ENCODE data around the gene C1R.

Gene C1R

GRCh38 chr12:7072035-7072434 is 20.2 kb downstream of the C1R start:
- H3K4me3 ChIP-seq (ENCODE audit: low read depth, low read length, poor library complexity, severe bottlenecking), result no peak overlapping the region

GRCh38 chr12:7069386-7069785 is 22.9 kb downstream of the C1R start:
- no peak overlapping the region for H2AFZ ChIP-seq (ENCODE audit: low read length)
- no peaks in the 10 kb centered on the region for H3K79me2 ChIP-seq (ENCODE audit: insufficient read depth, low read length)
- H3K4me3 ChIP-seq (ENCODE audit: low read depth, low read length, poor library complexity, severe bottlenecking), result no peak overlapping the region
- peaks cover 3% of the 10 kb centered on the region; the same call in 1 of the 2 replicates for H3K27me3 ChIP-seq (ENCODE audit: insufficient read depth, low read length)
- no peaks in the 10 kb centered on the region for H3K9me3 ChIP-seq (ENCODE audit: low read length)
- H3K4me2 ChIP-seq (ENCODE audit: low read length), result no peak overlapping the region
- H3F3A ChIP-seq (ENCODE audit: insufficient read depth, low read length), result no peaks in the 10 kb centered on the region
- no peak overlapping the region for H3K9ac ChIP-seq (ENCODE audit: low read length)
- H3K27ac ChIP-seq (ENCODE audit: low read depth, low read length, poor library complexity, severe bottlenecking), result no peak overlapping the region
- H4K20me1 ChIP-seq (ENCODE audit: insufficient read depth, low read length), result no peaks in the 10 kb centered on the region
- H3K36me3 ChIP-seq (ENCODE audit: insufficient read depth, low read length), result no peaks in the 10 kb centered on the region
- no peaks in the 10 kb centered on the region for H3K9me2 ChIP-seq (ENCODE audit: low read depth, low read length)
- TF ChIP-seq CTCF (IDR thresholded peaks at IDR 0.05; ENCODE audit: low read length) (no peak), EZH2 (IDR thresholded peaks at IDR 0.05; ENCODE audit: borderline replicate concordance, low read length) (no peak)
- no peaks in the 10 kb centered on the region for H3K4me1 ChIP-seq (ENCODE audit: insufficient read depth, low read length, severe bottlenecking)

More at GRCh38 chr12:7072035-7072434, 20.2 kb downstream of the C1R start:
- Histone ChIP-seq H3K4me2 (ENCODE audit: low read length) (no peak overlapping the region), H3K9me2 (ENCODE audit: low read depth, low read length) (no peaks in the 10 kb centered on the region), H2AFZ (ENCODE audit: low read length) (no peak overlapping the region), H3K4me1 (ENCODE audit: insufficient read depth, low read length, severe bottlenecking) (no peaks in the 10 kb centered on the region), H3K27ac (ENCODE audit: low read depth, low read length, poor library complexity, severe bottlenecking) (no peak overlapping the region), H3F3A (ENCODE audit: insufficient read depth, low read length) (no peaks in the 10 kb centered on the region), H3K79me2 (ENCODE audit: insufficient read depth, low read length) (no peaks in the 10 kb centered on the region), H3K9me3 (ENCODE audit: low read length) (no peaks in the 10 kb centered on the region), H3K36me3 (ENCODE audit: insufficient read depth, low read length) (no peaks in the 10 kb centered on the region), H3K9ac (ENCODE audit: low read length) (no peak overlapping the region), H3K27me3 (ENCODE audit: insufficient read depth, low read length) (no peaks in the 10 kb centered on the region; the same call in 1 of the 2 replicates), H4K20me1 (ENCODE audit: insufficient read depth, low read length) (no peaks in the 10 kb centered on the region)
- TF ChIP-seq CTCF (IDR thresholded peaks at IDR 0.05; ENCODE audit: low read length) (no peak), EZH2 (IDR thresholded peaks at IDR 0.05; ENCODE audit: borderline replicate concordance, low read length) (no peak)

- Histone ChIP-seq H3K9ac (ENCODE audit: low read length) (no peak overlapping the region), H3K4me1 (ENCODE audit: insufficient read depth, low read length, severe bottlenecking) (no peaks in the 10 kb centered on the region), H3K4me3 (ENCODE audit: low read depth, low read length, poor library complexity, severe bottlenecking) (no peak overlapping the region), H3F3A (ENCODE audit: insufficient read depth, low read length) (no peaks in the 10 kb centered on the region), H3K27ac (ENCODE audit: low read depth, low read length, poor library complexity, severe bottlenecking) (no peak overlapping the region), H2AFZ (ENCODE audit: low read length) (no peak overlapping the region), H3K79me2 (ENCODE audit: insufficient read depth, low read length) (no peaks in the 10 kb centered on the region), H3K36me3 (ENCODE audit: insufficient read depth, low read length) (no peaks in the 10 kb centered on the region), H3K9me3 (ENCODE audit: low read length) (no peaks in the 10 kb centered on the region), H4K20me1 (ENCODE audit: insufficient read depth, low read length) (no peaks in the 10 kb centered on the region), H3K27me3 (ENCODE audit: insufficient read depth, low read length) (peaks cover 3% of the 10 kb centered on the region; the same call in 1 of the 2 replicates), H3K4me2 (ENCODE audit: low read length) (no peak overlapping the region), H3K9me2 (ENCODE audit: low read depth, low read length) (no peaks in the 10 kb centered on the region)
- TF ChIP-seq EZH2 (IDR thresholded peaks at IDR 0.05; ENCODE audit: borderline replicate concordance, low read length), result no peak
- no peak for TF ChIP-seq CTCF (IDR thresholded peaks at IDR 0.05; ENCODE audit: low read length)
Measured at GRCh38 chr12:7068994-7069346, 23.3 kb downstream of the C1R start.
